HG03095 (cell line): ENCODE results near the gene FPR1.
A peak's percentile ranks its signal among the peaks of the same experiment; 100 is the strongest.

Experiments
- ATAC-seq: cut with Tn5 transposase; IDR thresholded peaks from one replicate; pipeline ENCODE4 v1.9.1; 2021; ENCODE audit warnings: moderate library complexity; ENCODE audit not compliant: unreplicated experiment

The FPR1 gene

DNA sequence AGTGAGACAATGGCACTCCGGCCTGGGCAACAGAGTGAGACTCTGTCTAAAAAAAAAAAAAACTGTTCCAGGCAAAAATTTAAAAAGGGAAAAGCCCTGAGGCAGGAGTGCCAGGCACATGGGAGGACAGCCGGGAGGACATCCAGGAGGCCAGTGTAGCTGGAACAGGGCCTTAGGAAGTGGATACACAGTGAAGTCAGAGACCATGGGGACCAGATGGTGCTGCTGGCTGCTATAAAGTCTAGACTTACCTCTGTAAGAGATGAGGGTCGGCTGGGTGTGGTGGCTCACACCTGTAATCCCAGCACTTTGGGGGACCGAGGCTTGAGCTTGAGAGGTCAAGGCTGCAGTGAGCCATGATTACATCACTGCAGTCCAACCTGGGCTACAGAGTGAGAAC, 42.9 kb downstream of the FPR1 start:
- no peak for ATAC-seq

DNA sequence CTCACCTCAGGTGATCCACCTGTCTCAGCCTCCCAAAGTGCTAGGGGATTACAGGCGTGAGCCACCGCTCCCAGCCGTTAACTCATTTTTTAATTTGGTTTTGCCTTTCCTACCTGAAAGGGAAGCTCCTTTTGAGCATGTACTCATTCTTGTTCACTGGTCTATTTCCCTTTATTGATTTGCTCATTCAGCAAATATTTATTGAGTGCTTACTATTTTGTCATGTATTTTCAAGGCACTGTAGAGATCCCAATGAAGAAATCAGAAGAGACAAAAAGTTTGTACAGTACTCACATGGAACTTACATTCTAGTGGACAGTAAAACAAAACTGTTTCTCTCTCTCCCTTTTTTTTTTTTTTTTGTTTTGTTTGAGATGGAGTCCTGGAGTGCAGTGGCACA, 44.8 kb downstream of the FPR1 start:
- no peak for ATAC-seq

DNA sequence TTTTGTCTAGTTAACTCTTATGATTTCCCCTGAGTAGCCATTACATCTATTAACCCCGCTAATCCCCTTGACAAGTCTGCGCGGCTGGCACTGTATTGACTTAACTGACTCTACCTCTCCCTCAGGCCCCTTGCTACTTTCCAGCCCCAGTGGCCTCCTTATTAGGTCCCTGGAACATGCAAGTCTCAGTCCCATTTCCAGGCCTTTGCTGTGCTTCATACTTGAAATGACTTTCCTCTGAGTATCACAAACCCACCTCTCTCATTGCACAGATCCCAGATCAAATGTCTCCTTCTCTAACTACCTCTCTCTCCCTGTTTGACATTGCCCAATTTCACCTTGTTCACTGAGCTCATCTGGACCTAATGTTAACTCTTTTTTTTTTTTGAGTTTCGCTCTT, 45.4 kb downstream of the FPR1 start:
- no peak for ATAC-seq

DNA sequence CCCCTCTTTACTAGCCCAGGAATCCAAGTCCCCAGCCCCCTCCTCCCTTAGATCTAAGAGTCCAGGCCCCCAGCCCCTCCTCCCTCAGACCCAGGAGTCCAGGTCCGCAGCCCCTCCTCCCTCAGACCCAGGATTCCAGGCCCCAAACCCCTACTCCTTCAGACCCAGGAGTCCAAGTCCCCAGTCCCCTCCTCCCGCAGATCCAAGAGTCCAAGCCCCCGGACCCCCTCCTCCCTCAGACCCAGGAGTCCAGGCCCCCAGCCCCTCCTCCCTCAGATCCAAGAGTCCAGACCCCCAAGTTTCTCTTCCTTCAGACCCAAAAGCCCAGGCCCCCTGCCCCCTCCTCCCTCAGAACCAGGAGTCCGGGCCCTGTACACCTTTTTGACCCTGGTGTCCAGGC, 47.1 kb downstream of the FPR1 start:
- ATAC-seq: no peak

DNA sequence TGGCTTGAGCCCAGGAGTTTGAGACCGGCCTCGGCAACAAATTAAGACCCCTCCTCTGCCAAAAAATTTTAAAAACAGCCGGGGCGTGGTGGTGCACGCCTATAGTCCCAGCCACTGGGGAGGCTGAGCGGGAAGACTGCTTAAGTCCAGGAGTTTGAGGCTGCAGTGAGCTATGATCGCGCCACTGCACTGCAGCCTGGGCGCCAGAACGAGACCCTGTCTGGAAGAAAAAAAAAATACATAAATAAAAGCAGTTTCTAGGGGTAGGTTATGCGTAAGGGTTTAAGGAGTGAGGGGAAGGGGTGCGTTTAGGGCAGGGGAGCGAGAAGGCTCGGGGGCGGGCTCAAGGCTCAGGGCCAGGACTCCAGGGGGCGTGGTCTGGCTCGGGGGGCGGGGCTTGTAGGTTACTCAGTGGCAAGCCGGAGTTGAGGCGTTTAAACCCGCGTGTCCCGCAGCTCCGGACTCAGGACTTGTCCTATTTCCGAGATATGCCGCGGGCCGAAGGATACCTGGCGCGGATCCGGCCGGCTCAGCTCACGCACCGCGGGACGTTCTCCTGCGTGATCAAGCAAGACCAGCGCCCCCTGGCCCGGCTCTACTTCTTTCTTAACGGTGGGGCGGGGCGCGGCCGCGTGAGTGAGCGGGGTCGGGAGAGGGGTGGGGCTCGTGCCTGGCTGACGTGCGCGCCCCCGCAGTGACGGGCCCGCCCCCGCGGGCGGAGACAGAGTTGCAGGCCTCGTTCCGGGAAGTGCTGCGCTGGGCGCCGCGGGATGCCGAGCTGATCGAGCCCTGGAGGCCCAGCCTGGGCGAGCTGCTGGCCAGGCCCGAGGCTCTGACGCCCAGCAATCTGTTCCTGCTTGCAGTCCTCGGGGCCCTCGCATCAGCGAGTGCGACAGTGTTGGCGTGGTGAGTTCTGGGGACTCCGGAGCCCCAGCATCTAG, 47.8 kb downstream of the FPR1 start:
- ATAC-seq: peak; percentile 74

DNA sequence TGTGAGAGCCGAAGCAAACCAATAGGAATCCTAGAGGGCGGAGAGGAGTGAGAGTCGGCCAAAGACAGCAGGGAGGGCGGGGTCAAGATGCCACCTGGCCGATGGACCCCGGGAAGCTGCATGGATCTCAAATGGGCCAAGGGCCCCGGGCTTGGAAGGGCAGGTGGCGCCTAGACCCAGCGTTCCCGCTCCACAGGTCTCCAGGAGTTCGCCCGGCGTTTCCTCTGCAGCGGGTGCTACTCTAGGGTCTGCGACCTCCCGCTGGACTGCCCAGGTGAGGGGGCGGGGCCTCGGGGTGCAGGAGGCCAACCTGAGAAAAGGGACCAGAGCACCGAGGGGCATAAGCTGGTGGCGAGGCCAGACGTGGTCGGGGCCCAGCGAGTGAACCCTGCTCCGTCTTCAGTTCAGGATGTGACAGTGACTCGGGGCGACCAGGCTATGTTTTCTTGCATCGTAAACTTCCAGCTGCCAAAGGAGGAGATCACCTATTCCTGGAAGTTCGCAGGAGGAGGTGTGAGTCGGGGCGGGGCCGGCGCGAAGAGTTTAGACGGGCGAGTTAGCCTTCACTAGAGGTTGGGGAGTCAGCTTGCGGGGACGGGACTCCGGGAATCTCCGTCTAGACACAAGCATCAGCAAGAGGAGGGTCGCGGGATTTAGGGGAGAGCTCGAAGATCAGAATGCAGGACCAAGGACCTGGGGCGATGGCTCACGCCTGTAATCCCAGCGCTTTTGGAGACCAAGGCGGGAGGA, 48.7 kb downstream of the FPR1 start:
- ATAC-seq: no peak

DNA sequence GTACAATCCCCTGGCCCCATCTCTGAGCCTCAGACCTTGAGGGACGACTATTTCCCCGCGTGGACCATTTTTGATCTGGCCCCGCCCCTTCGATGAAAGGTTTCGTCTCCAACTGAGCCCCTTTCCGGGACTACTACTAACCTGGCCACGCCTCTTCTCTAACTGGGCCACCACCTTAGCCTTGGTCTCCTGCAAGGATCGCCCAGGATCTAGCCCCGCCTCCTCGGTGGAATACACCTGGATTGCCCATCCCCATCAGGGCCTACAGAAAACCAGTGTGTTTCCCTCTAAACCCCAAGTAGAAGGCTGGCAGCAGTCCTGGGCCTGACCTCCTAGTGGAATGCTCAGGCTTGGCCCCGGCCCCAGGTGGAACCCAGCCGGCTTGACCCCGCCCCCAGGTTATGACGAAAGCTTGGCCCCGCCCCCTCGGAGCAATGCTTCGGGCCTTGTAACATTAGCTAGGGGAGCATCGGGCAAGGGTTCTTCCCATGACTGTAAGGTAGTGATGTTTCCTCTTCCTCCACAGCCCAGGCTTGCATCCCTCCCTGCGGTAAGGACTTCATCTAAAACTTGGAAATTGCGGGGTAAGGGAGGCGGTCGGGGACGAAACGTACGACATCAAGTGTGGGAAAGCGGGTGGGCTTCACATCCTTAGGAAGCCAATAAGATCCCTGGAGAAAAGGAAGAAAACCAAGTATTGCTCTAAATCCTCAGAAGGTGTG, 49.4 kb downstream of the FPR1 start:
- no peak for ATAC-seq

DNA sequence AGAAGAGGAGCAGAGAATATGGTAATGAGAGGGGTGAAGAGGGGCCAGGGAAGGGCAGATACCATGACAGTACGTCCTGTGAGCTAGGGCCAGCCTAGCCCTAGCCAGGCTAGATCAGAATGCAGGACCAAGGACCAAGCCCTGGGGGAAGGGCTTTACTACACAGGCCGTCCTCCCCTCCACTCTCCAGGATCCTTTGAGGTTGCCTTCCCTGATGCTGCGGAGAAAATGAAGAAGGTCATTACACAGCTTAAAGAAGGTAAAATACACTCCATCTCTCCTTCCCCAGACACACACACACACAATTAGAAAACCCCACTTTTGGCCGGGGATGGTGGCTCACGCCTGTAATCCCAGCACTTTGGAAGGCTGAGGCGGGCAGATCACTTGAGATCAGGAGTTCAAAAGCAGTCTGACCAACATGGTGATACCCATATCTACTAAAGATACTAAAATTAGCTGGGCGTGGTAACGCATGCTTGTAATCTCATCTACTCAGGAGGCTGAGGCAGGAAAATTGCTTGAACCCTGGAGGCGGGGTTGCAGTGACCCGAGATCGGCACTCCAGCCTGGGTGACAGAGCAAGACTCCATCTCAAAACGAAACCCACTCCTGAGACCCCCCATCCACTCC, 50.1 kb downstream of the FPR1 start:
- ATAC-seq: no peak

DNA sequence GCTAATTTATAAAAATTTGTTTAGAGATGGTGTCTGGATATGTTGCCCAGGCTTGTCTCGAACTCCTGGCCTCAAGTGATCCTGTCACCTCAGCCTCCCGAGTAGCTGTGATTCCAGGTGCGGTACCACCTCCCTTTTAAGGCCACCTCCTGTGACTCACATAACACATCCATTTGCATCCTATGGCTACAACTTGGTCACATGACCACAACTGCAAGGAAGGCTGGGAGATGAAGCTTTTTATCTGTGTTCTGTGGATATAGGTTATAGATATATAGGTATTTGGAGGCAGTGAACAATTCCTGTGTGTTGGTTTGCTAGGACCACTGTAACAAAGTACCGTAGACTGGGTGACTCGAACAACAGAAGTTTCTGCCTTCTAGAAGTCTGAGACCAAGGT, 52.5 kb downstream of the FPR1 start:
- no peak for ATAC-seq

DNA sequence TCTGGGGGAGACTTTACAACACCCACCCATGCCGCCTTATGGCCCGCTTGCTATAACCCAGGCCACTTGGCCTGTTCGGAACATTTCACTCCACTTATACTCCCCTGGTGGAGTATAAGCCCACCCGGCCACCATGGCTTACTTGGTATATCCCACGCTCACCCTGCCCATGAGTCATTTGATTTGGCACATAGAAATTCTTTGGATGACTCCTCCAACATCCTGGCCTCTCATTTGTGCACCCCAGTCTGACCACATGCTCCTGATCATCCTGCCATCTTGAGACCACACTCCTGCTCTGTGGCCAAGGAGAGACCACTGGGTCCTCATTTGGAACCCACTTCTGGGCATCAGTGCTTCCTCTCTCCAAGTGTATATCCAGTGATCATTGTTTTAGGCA, 53.4 kb downstream of the FPR1 start:
- no peak for ATAC-seq

DNA sequence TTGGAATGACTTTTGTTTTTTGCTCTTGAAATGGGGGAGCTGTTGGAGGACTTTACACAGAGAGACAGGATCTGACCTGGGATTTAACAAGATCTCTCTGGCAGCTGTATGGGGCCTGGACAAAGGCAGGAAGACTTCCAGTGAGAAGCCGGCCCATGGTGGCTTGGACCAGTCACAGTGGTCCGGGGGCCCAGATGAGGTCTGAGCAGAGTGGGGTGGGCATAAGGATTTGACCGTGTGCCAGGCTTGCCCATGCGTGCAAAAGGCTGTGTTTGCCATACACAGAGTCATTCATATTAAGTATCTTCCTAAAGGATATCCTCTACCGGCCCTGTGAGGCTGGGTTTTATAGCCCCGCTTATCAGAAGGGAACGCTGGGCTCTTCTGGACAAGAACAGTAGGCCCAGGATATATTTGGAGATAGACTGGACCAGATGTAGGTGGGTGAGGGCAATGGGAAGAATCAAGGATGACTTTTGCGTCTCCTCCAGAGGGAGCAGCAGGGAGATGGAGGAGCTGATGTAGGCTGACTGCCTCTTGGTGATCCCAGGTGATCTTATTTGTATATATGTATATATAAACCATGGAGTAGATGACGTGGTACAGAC, 54.4 kb downstream of the FPR1 start:
- ATAC-seq: no peak

DNA sequence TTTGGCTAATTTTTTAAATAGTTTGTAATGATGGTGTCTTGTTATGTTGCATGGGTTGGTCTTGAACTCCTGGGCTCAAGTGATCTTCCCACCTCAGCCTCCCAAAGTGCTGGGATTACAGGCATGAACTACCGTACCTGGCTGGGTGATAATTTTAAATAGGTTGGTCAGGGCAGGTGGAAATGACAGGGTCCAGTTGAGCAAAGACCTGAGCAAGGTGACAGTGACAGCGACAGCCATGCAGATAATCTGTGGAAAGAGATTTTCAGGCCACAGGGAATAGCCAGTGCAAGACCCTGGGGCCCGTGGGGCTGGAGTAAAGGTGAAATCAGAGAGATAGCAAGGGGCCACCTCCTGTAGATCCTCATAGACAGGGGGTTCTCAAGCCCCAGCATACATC, 55.1 kb downstream of the FPR1 start:
- no peak for ATAC-seq
